Ishikawa (cell line): ENCODE results near the gene OPTN.

ENCODE experiments used
- CEBPB ChIP-seq: IDR thresholded peaks from 2 replicates; pipeline ENCODE4 v1.6.1; 2012
- CREB1 ChIP-seq: IDR thresholded peaks from 2 replicates; pipeline ENCODE4 v1.6.1; 2012; ENCODE audit warnings: low read depth
- EGR1 ChIP-seq: IDR thresholded peaks from 2 replicates; pipeline ENCODE4 v1.6.1; 2012
- EP300 ChIP-seq: IDR thresholded peaks from 2 replicates; pipeline ENCODE4 v1.6.1; 2012; ENCODE audit warnings: borderline replicate concordance
- FOXM1 ChIP-seq: IDR thresholded peaks from 2 replicates; pipeline ENCODE4 v1.6.1; 2012; ENCODE audit warnings: low read depth, borderline replicate concordance
- MAX ChIP-seq: IDR thresholded peaks from 2 replicates; pipeline ENCODE4 v1.6.1; 2012
- NFIC ChIP-seq: IDR thresholded peaks from 2 replicates; pipeline ENCODE4 v1.6.1; 2012
- RAD21 ChIP-seq: IDR thresholded peaks from 2 replicates; pipeline ENCODE4 v1.6.1; 2012; ENCODE audit warnings: low read depth
- REST ChIP-seq: IDR thresholded peaks from 2 replicates; pipeline ENCODE4 v1.6.1; 2012; ENCODE audit warnings: low read depth, mild to moderate bottlenecking
- TAF1 ChIP-seq: IDR thresholded peaks from 2 replicates; pipeline ENCODE4 v1.6.1; 2012; ENCODE audit warnings: low read depth, mild to moderate bottlenecking
- TCF12 ChIP-seq: IDR thresholded peaks from 2 replicates; pipeline ENCODE4 v1.6.1; 2012; ENCODE audit warnings: low read depth
- TEAD4 ChIP-seq: IDR thresholded peaks from 2 replicates; pipeline ENCODE4 v1.6.1; 2012
- USF1 ChIP-seq: IDR thresholded peaks from 2 replicates; pipeline ENCODE4 v1.6.1; 2012
- YY1 ChIP-seq: IDR thresholded peaks from 2 replicates; pipeline ENCODE4 v1.6.1; 2012; ENCODE audit warnings: low read depth
- ZBTB7A ChIP-seq: IDR thresholded peaks from 2 replicates; pipeline ENCODE4 v1.6.1; 2012; ENCODE audit warnings: low read depth

Gene OPTN

GRCh38 chr10:13068071-13068470 lies 31.9 kb upstream of the OPTN start:
- TF ChIP-seq TAF1 (no peak), NFIC (no peak), FOXM1 (no peak), REST (no peak), RAD21 (no peak), YY1 (no peak), TEAD4 (no peak), TCF12 (no peak), EGR1 (no peak), ZBTB7A (no peak), USF1 (no peak), CEBPB (no peak), MAX (no peak), EP300 (no peak), CREB1 (no peak)

- no peak for TF ChIP-seq EP300
- no peak for TF ChIP-seq REST
- TF ChIP-seq USF1 = no peak
- no peak for TF ChIP-seq EGR1
- TF ChIP-seq YY1 = no peak
- TF ChIP-seq NFIC = no peak
- TF ChIP-seq CEBPB = no peak
- no peak for TF ChIP-seq MAX
Measured at GRCh38 chr10:13068484-13068883, 31.5 kb upstream of the OPTN start.

GRCh38 chr10:13072339-13072738 lies 27.6 kb upstream of the OPTN start:
- no peak for TF ChIP-seq EP300
- no peak for TF ChIP-seq CEBPB
- no peak for TF ChIP-seq FOXM1
- TF ChIP-seq USF1 = no peak
- no peak for TF ChIP-seq ZBTB7A
- TF ChIP-seq RAD21 = no peak
- TF ChIP-seq CREB1 = no peak
- TF ChIP-seq TAF1 = no peak
- no peak for TF ChIP-seq TCF12
- TF ChIP-seq YY1 = no peak
- TF ChIP-seq EGR1 = no peak
- TF ChIP-seq NFIC = no peak
- TF ChIP-seq MAX = no peak; the same call in 1 of the 2 replicates
- no peak for TF ChIP-seq REST
- TF ChIP-seq TEAD4 = no peak

GRCh38 chr10:13074563-13075451 lies 25.2 kb upstream of the OPTN start:
- peak; percentile 94 for TF ChIP-seq RAD21
- TF ChIP-seq TCF12 = no peak
